Astrocyte (in vitro differentiated cells and primary cell): Measurements from ENCODE around the gene TMEM272. TPM values are rescaled to one million over a fixed set of nuclear protein-coding genes. Genes with fewer than 3 reads are reported as not detected.

ENCODE experiments used
- DNase-seq: peaks from one replicate; pipeline ENCODE4 v3.0.0-alpha.2; 2010; ENCODE audit warnings: low read depth
- FAIRE-seq: peaks from 2 replicates; lab custom pipeline; 2011; peaks lifted over from hg19 to GRCh38; lab: Jason Lieb, UNC
- H2AFZ ChIP-seq: 2 replicates; pipeline ENCODE4 v1.6.0; 2012; ENCODE audit warnings: low read depth, low read length, inconsistent platforms
- H3K27ac ChIP-seq: 2 replicates; pipeline ENCODE4 v1.5.1; 2011; ENCODE audit warnings: low read depth, low read length, inconsistent platforms
- H3K27me3 ChIP-seq: 2 replicates; pipeline ENCODE4 v1.6.0; 2011; ENCODE audit warnings: low read length, inconsistent platforms; ENCODE audit not compliant: insufficient read depth
- H3K36me3 ChIP-seq: 2 replicates; pipeline ENCODE4 v1.5.1; 2011; ENCODE audit warnings: low read length, inconsistent platforms; ENCODE audit not compliant: insufficient read depth
- H3K4me1 ChIP-seq: 2 replicates; pipeline ENCODE4 v1.5.1; 2011; ENCODE audit warnings: low read length, inconsistent platforms; ENCODE audit not compliant: insufficient read depth
- H3K4me2 ChIP-seq: 2 replicates; pipeline ENCODE4 v1.6.0; 2012; ENCODE audit warnings: low read length, inconsistent platforms
- H3K4me3 ChIP-seq: 2 replicates; pipeline ENCODE4 v1.5.1; 2011; ENCODE audit warnings: low read depth, mild to moderate bottlenecking, low read length, inconsistent platforms; ENCODE audit not compliant: insufficient read depth
- H3K79me2 ChIP-seq: 2 replicates; pipeline ENCODE4 v1.6.0; 2012; ENCODE audit warnings: mild to moderate bottlenecking, low read length, inconsistent platforms; ENCODE audit not compliant: insufficient read depth
- H3K9ac ChIP-seq: 2 replicates; pipeline ENCODE4 v1.6.0; 2012; ENCODE audit warnings: mild to moderate bottlenecking, low read length, inconsistent platforms
- H3K9me3 ChIP-seq: 2 replicates; pipeline ENCODE4 v1.5.1; 2012; ENCODE audit warnings: low read depth, mild to moderate bottlenecking, low read length, inconsistent platforms; ENCODE audit not compliant: insufficient read depth
- H4K20me1 ChIP-seq: 2 replicates; pipeline ENCODE4 v1.6.0; 2012; ENCODE audit warnings: low read length, inconsistent platforms; ENCODE audit not compliant: insufficient read depth
- H3K27ac Mint-ChIP-seq: one replicate; pipeline ENCODE4 v1.8.0; 2021; ENCODE audit warnings: mild to moderate bottlenecking, mixed read lengths; ENCODE audit not compliant: unreplicated experiment
- H3K27me3 Mint-ChIP-seq: one replicate; pipeline ENCODE4 v1.8.0; 2021; ENCODE audit warnings: low read depth, mixed read lengths; ENCODE audit not compliant: unreplicated experiment
- H3K36me3 Mint-ChIP-seq: one replicate; pipeline ENCODE4 v1.8.0; 2021; ENCODE audit warnings: low read depth, mixed read lengths; ENCODE audit not compliant: unreplicated experiment
- H3K4me1 Mint-ChIP-seq: one replicate; pipeline ENCODE4 v1.8.0; 2021; ENCODE audit warnings: low read depth, mixed read lengths; ENCODE audit not compliant: unreplicated experiment
- H3K4me3 Mint-ChIP-seq: one replicate; pipeline ENCODE4 v1.8.0; 2021; ENCODE audit warnings: mild to moderate bottlenecking, moderate library complexity, mixed read lengths; ENCODE audit not compliant: unreplicated experiment
- H3K9me3 Mint-ChIP-seq: one replicate; pipeline ENCODE4 v1.8.0; 2021; ENCODE audit warnings: mild to moderate bottlenecking, mixed read lengths; ENCODE audit not compliant: unreplicated experiment
- EZH2 ChIP-seq: IDR thresholded peaks from 2 replicates; pipeline ENCODE4 v1.6.1; 2012; ENCODE audit warnings: mild to moderate bottlenecking, low read length, inconsistent platforms; ENCODE audit not compliant: insufficient read depth
- total RNA-seq: library from RNA; stranded (reverse); gene quantifications from 2 replicates; pipeline ENCODE4 v1.2.1, GENCODE V29; 2021
- TF ChIP-seq, protein P1 (sequence below): IDR thresholded peaks from 2 replicates; pipeline ENCODE4 v1.5.1; 2011; ENCODE audit warnings: low read depth, mild to moderate bottlenecking, inconsistent platforms, low read length, moderate library complexity; ENCODE audit not compliant: insufficient read depth

TMEM272 gene
- total RNA-seq, 1 donor from 2014 or later: 0.05 TPM

DNA sequence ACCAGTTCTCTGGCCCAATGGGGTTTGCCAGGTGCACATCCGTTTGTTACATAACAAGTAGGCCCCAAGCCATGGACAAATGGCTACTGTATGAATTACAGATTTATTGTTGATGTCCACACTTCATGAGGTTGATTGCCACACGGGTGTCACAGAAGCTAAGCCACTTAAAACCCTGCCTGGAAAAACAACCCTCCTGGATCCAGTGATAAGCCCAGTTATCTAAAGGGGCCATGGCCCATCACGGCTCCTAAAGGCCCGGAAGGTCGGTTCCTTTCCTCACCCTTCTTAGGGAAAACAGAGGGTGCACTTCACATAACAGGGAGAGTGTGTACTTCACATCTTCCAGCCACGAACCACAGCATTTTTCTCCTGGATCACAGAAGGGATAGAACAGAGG lies 4.1 kb downstream of the TMEM272 start:
- Histone ChIP-seq H3K27ac (no peak overlapping the region), H3K4me1 (peaks cover 16% of the 10 kb centered on the region), H2AFZ (no peak overlapping the region), H3K36me3 (no peaks in the 10 kb centered on the region), H3K27me3 (peaks cover 17% of the 10 kb centered on the region), H3K4me3 (no peak overlapping the region), H3K9me3 (no peaks in the 10 kb centered on the region), H4K20me1 (no peaks in the 10 kb centered on the region), H3K9ac (no peak overlapping the region), H3K4me2 (no peak overlapping the region), H3K79me2 (no peaks in the 10 kb centered on the region)
- TF ChIP-seq, protein P1, sequence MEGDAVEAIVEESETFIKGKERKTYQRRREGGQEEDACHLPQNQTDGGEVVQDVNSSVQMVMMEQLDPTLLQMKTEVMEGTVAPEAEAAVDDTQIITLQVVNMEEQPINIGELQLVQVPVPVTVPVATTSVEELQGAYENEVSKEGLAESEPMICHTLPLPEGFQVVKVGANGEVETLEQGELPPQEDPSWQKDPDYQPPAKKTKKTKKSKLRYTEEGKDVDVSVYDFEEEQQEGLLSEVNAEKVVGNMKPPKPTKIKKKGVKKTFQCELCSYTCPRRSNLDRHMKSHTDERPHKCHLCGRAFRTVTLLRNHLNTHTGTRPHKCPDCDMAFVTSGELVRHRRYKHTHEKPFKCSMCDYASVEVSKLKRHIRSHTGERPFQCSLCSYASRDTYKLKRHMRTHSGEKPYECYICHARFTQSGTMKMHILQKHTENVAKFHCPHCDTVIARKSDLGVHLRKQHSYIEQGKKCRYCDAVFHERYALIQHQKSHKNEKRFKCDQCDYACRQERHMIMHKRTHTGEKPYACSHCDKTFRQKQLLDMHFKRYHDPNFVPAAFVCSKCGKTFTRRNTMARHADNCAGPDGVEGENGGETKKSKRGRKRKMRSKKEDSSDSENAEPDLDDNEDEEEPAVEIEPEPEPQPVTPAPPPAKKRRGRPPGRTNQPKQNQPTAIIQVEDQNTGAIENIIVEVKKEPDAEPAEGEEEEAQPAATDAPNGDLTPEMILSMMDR: no peak
- TF ChIP-seq EZH2: no peak
- Mint-ChIP-seq H3K36me3 (no peaks in the 10 kb centered on the region), H3K27me3 (no peaks in the 10 kb centered on the region), H3K27ac (no peak overlapping the region), H3K4me1 (peaks cover 14% of the 10 kb centered on the region), H3K9me3 (no peaks in the 10 kb centered on the region), H3K4me3 (no peak overlapping the region)
- FAIRE-seq (no peak), DNase-seq (no peak)

DNA sequence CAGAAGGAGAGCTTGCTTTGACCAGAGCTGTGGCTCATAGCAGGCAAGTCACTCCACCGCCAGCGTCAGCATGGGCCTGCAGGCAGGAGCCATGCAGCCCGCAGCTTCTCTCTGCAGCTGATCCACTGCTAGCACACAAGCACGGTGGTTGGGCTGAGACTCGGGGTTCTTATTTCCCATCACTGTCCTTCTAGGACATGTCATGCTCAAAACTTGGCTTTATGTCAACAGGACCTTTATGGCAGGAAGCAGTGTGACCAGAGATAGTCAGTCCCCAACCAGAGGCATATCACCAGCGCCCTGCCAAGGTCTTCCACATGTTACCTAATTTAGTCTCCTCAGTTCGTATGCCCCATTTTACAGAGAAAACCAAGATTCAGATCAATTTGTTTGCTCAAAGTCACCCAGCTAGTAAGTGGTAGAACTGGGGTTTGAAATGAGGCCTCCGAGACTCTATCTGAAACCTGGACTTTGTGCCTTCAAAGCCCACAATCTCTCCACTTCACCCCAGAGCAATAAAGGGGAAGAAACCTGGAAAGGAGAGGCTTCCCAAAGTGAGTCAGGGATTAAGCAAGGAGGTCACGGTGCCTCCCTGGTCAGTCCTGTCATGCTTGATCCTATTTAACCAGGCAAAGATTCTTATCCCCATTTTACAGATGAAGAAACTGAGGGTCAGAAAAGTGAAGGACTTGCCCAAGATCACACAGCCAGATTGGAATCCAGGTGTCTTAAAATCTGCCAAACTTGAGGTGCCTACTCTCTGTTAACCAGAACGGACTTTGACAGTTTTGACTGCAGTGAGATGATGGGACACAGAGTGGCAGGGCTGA lies 5.1 kb downstream of the TMEM272 start:
- Histone ChIP-seq H3K4me2 (no peak overlapping the region), H3K27ac (no peak overlapping the region), H3K9ac (no peak overlapping the region), H3K9me3 (no peaks in the 10 kb centered on the region), H3K4me1 (peaks cover 11% of the 10 kb centered on the region), H3K79me2 (no peaks in the 10 kb centered on the region), H3K36me3 (no peaks in the 10 kb centered on the region), H3K27me3 (peaks cover 17% of the 10 kb centered on the region), H4K20me1 (no peaks in the 10 kb centered on the region), H2AFZ (no peak overlapping the region), H3K4me3 (no peak overlapping the region)
- Mint-ChIP-seq H3K4me1 (peaks cover 9% of the 10 kb centered on the region), H3K9me3 (no peaks in the 10 kb centered on the region), H3K4me3 (no peak overlapping the region), H3K27ac (no peak overlapping the region), H3K27me3 (peaks cover under 1% of the 10 kb centered on the region), H3K36me3 (no peaks in the 10 kb centered on the region)
- DNase-seq: no peak
- TF ChIP-seq EZH2: no peak
- TF ChIP-seq, protein P1: no peak
- FAIRE-seq: no peak

DNA sequence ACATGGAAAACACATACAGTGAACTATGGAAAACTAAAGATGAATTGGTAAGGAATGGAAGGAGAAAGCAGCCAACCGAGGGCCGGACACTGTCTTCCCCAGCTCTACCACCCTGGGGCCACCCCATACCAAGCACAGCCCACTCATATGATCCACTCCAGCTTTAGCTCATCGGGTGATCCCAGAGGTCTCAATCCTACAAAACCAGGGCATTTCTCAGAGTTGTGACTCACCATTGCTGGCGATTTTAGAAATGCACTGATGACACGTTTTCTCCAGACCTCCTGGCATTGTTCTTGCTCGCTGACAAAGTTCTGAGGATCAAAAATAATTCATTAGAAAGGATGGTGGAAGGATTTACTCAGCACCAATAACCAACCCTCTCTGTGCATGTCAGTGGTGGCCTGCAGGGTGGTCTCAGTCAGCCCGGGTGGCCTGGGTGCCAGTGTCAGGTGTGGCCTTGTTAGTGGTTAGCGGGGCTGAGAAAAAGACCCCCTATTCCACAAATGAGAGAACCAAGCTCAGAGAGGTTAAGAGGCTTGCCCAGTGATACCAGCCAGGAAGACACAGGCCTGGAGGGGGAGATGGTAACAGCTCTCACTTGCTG lies 6.6 kb downstream of the TMEM272 start:
- H3K36me3 ChIP-seq: no peaks in the 10 kb centered on the region
- TF ChIP-seq, protein P1: no peak
- TF ChIP-seq EZH2: no peak
- no peaks in the 10 kb centered on the region for H3K9me3 ChIP-seq
- peaks cover 11% of the 10 kb centered on the region for H3K27me3 Mint-ChIP-seq
- peak overlapping the region; percentile 30 for H3K4me2 ChIP-seq
- H3K4me3 Mint-ChIP-seq: no peak overlapping the region
- H3K4me1 Mint-ChIP-seq: peaks cover 8% of the 10 kb centered on the region
- H3K4me3 ChIP-seq: no peak overlapping the region
- peak; percentile 45 for FAIRE-seq
- peak; percentile 75 for DNase-seq
- H3K79me2 ChIP-seq: no peaks in the 10 kb centered on the region
- H3K27ac Mint-ChIP-seq: peak overlapping the region; percentile 1
- H3K27ac ChIP-seq: no peak overlapping the region
- no peaks in the 10 kb centered on the region for H4K20me1 ChIP-seq
- H3K4me1 ChIP-seq: peaks cover 10% of the 10 kb centered on the region
- peaks cover 16% of the 10 kb centered on the region for H3K27me3 ChIP-seq
- H3K9ac ChIP-seq: no peak overlapping the region
- H3K9me3 Mint-ChIP-seq: no peaks in the 10 kb centered on the region
- no peaks in the 10 kb centered on the region for H3K36me3 Mint-ChIP-seq
- no peak overlapping the region for H2AFZ ChIP-seq
